Urinary bladder (tissue), 4 donors: ENCODE data around the gene AHNAK. TPM values are rescaled to one million over a fixed set of nuclear protein-coding genes. Genes with fewer than 3 reads are reported as not detected.
"Not testable (repeated sequence)": the region's sequence is repeated elsewhere in the genome, so short reads cannot be mapped to it uniquely, and the experiment has no call there.

Source experiments
- DNase-seq: peaks from one replicate; pipeline ENCODE4 v3.0.0-alpha.2; 2015; ENCODE audit errors: extremely low spot score
- H3K27ac ChIP-seq: one replicate; pipeline ENCODE4 v1.5.1; 2013; ENCODE audit warnings: low read depth, mild to moderate bottlenecking, moderate library complexity
- H3K36me3 ChIP-seq: one replicate; pipeline ENCODE4 v1.6.1; 2013; ENCODE audit warnings: mild to moderate bottlenecking, moderate library complexity; ENCODE audit not compliant: insufficient read depth
- H3K4me1 ChIP-seq: one replicate; pipeline ENCODE4 v1.6.1; 2013; ENCODE audit warnings: mild to moderate bottlenecking, moderate library complexity; ENCODE audit not compliant: insufficient read depth
- H3K4me3 ChIP-seq: one replicate; pipeline ENCODE4 v1.5.1; 2013; ENCODE audit warnings: low read depth, low read length
- WGBS: extraction: QIAGEN DNeasy Blood & Tissue Kit; methylation state at CpG from one replicate; pipeline ENCODE4 v1.1.7; 2013; 5-methylcytosine and 5-hydroxymethylcytosine counted together
- polyA plus RNA-seq: library from polyadenylated mRNA; stranded (reverse); fragments of 200-250 nt; gene quantifications from one replicate; pipeline ENCODE4 v1.2.3, GENCODE V29; 2013
- total RNA-seq: library from RNA; depleted of rRNA; stranded (reverse); fragments of >200 nt; gene quantifications from one replicate; pipeline ENCODE4 v1.2.3, GENCODE V29; 2014
- donor health status: healthy with polysubstance abuse.
- donor health status: healthy.

The AHNAK gene
- total and polyA plus RNA-seq, 2 donors = 200 to 554 TPM

DNA sequence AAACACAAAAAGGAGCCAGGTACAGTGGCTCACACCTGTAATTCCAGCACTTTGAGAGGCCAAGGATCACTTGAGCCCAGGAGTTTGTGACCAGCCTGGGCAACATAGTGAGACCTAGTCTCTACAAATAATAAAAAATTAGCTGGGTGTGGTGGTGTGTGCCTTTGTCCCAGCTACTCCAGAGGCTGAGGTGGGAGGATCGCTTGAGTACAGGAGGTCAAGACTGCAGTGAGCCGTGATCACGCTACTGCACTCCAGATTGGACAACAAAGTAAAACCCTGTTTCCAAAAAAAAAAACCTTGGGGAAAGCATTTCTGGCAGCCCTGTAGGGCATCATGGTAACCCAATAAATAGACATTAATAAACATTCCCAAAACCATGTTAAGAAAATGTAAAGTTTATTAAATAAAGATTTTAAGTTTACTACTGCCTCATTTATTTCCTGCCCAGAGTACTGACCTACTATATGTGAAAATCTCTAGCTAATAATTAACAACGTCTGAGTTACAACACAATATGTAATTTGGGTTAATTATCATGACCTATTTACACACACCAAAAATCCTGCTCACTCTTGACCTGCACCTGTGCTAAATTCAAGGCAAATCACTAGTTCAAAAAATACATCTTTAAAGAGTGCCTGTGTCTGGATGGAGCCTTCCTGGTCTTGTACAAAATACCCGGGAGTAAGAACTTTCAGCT lies 18.6 kb upstream of the AHNAK start:
- H3K36me3 ChIP-seq = peaks cover 9% of the 10 kb centered on the region
- no peak overlapping the region for H3K4me3 ChIP-seq
- no peak for DNase-seq
- no peaks in the 10 kb centered on the region for H3K4me1 ChIP-seq
- WGBS = 69% methylated on average over 5 of the region's 5 CpGs
- H3K27ac ChIP-seq = no peak overlapping the region

DNA sequence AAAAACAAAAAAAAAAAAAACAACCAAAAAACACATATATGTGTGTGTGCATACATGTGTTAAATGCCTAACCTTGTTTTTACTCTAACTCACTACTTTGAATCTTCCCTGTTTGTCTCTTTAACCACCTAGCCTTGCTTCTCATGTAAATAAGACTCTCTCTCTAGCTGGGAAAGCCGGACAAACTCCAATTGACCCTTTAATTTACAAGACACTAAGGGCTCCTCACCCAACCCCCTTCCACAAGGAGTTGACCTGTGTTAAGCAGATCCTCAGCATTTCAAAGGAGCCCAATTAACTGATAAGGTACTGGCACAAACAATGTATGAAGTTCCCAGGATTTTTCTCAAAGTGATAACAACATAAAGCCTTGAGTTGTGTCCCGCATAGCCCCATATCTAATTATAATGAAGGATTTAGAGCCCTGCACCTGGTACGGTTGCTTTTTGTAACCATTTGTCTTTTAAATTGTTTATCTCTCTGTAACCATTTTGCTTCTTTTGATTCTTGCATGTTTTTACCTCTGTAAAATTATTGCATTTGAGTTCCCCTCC lies 15.1 kb upstream of the AHNAK start:
- H3K4me1 ChIP-seq, DNase-seq, H3K27ac ChIP-seq, H3K4me3 ChIP-seq, H3K36me3 ChIP-seq: not testable (repeated sequence)
- WGBS = 61% methylated on average over 3 of the region's 3 CpGs

DNA sequence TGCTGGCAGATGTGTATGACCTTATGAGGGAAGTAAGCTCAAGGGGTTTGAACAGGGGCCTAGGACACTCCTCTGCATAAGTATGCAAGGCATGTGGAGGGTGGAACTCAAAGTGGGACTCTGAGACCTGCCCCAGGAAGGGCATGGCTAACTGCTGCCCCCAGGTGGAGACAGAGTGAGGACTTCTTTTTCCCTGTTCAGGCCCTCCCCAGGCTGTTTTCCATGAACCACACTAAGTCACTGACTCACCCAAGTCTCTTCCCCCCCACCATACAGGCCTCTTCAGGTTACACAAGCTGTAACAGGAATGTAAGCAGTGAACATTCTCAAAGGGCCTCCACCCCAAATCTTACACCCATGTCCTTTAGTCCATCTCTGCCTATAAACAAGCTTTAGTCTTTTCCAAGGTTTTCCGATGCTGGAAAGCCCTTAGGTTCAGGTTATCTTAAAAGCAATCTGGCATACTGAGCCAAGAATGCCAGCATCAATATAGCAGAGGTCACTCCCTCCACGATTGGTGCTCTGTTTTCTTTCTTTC lies 14.0 kb upstream of the AHNAK start:
- H3K4me3 ChIP-seq = no peak overlapping the region
- H3K36me3 ChIP-seq = no peaks in the 10 kb centered on the region
- H3K27ac ChIP-seq = peak overlapping the region; percentile 81
- H3K4me1 ChIP-seq = no peaks in the 10 kb centered on the region
- no peak for DNase-seq
- 13% methylated on average over 2 of the region's 2 CpGs for WGBS

DNA sequence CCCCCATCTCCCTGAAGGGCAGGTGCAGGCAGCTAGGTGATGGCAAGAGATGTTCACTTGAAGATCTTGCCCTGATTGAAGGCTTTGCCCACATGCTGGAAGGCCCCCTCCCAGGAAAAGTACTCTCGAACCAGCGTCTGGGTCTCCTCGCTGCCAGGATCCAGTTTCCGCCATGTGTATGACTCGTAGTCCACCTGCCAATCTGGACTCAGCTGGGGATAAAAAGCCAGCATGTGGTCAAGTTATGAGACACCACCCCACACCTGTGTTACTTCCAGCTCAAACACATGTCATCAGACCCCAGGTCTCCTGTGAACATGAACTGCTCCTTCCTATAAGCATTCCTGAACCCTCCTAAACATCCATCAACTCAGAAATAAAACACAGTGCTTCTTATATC lies 13.0 kb upstream of the AHNAK start:
- H3K36me3 ChIP-seq, DNase-seq, H3K27ac ChIP-seq, H3K4me3 ChIP-seq, H3K4me1 ChIP-seq: not testable (repeated sequence)
- WGBS = 80% methylated on average over 5 of the region's 5 CpGs

DNA sequence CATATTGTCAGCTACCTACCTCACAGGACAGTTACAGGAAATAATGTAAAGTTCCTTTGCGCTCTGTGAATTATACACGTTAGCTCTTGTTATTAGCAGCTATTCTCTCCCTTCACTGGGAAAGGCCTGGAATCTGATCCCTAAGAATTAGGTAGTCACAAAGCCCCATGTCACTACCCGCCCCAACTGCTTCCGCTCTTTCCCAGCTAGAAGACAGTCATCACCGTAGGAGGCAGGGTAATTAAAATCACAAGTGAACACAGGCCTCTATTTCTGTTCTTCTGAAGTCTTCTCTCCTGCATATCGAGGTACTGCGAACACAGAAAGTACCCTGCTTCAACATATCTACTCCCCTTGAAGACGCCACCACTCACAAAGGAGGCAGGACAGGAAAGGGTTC lies 12.6 kb upstream of the AHNAK start:
- WGBS = 82% methylated on average over 8 of the region's 8 CpGs
- H3K27ac ChIP-seq = no peak overlapping the region
- no peaks in the 10 kb centered on the region for H3K4me1 ChIP-seq
- H3K4me3 ChIP-seq = no peak overlapping the region
- no peak for DNase-seq
- no peaks in the 10 kb centered on the region for H3K36me3 ChIP-seq

DNA sequence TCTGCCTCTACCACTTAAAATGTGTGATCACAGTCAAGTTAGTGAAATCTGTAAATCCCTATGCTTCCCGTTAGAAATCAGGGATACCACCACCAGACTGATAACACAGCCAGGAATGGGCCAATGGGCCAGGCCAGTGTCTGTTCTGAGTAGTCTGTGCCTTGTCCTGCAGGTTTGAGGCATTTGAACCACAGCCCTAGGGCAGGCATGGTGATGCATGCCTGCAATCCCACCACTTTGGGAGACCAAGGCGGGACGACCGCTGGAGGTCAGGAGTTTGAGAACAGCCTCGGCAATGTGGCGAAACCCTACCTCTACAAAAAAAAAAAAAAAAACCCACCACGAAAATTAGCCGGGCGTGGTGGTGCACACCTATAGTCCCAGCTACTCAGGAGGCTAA lies 12.1 kb upstream of the AHNAK start:
- H3K36me3 ChIP-seq = no peaks in the 10 kb centered on the region
- H3K4me1 ChIP-seq = no peaks in the 10 kb centered on the region
- 87% methylated on average over 9 of the region's 9 CpGs for WGBS

DNA sequence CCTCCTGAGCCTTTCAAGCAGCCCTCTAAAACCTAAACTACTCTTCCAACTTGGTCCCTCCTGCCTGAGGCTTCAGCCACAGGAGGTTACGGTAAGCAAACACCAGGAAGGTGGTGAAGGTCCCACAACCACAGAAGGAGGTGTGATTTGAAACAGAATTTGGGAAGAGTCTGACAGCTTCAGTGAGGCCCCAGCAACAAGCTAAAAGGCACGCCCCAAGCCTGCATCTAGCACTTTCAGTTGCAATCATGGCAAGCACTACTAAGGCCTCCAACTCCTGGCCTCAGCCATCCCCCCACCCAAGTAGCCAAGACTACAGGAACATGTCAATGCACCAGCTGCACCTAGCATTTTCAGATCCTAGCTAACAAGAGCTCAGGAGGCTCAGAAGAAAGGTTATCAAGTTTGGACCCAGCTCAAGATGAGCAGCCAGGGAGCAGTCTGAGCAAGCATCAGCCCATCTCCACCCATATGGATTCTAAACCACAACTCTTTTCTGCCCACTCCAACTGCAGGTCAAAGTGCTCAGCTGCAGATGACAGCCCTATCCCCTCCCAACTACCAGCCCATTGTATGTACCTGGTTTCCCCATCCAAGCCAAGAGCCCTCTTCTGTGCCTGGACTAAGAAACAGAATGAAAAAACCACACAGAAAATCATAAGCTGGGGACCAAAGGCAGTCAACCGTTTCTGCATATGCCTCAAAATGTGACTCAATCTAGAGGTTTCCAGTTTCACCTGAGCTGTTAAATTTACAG lies 10.4 kb upstream of the AHNAK start:
- Histone ChIP-seq H3K4me3 (no peak overlapping the region), H3K36me3 (no peaks in the 10 kb centered on the region), H3K4me1 (no peaks in the 10 kb centered on the region), H3K27ac (peak overlapping the region; percentile 68)
- WGBS = 39% methylated on average over 3 of the region's 3 CpGs
- no peak for DNase-seq

More for the DNA sequence above, 12.1 kb upstream of the AHNAK start:
- H3K4me3 ChIP-seq = no peak overlapping the region
- no peak overlapping the region for H3K27ac ChIP-seq
- DNase-seq = no peak

DNA sequence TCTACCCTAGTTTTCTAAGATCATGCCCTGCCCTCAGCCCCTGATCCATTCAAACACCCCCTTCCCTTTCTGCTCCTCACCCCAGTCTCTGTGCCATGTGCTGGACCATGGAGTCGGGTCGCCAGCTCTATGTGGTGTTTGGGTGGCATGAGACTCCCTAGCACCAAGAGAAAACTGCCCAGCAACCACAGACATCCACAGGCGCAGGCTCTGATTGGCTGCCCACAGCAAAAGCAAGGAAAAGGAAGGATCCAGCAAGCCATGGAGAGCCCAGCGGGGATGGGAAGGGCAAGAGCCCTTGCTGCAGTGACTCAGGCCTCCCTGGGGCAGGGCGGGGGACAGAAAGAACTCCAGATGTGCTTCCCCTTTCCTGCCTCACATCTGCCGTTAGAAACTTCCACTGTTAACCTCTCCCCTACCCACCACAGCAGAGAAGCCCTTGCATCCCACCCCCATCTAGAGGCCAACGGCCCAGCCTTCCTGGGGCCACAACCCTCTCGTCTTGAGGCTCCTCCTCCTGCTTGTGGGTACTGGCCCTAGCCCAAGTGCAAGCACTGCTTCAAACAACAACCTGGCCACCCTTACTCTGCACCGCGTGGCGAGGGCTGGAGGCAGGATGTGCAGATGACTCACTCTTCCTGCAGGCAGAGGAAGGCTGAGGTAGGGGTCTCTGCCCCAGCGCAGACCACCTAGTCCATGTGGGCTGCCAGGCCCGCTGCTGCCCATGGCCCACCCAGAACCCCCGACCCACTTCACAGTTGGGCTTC lies 9.7 kb upstream of the AHNAK start:
- no peak overlapping the region for H3K4me3 ChIP-seq
- no peaks in the 10 kb centered on the region for H3K36me3 ChIP-seq
- H3K4me1 ChIP-seq = no peaks in the 10 kb centered on the region
- 8% methylated on average over 14 of the region's 14 CpGs for WGBS
- DNase-seq = no peak
- H3K27ac ChIP-seq = peak overlapping the region; percentile 68

DNA sequence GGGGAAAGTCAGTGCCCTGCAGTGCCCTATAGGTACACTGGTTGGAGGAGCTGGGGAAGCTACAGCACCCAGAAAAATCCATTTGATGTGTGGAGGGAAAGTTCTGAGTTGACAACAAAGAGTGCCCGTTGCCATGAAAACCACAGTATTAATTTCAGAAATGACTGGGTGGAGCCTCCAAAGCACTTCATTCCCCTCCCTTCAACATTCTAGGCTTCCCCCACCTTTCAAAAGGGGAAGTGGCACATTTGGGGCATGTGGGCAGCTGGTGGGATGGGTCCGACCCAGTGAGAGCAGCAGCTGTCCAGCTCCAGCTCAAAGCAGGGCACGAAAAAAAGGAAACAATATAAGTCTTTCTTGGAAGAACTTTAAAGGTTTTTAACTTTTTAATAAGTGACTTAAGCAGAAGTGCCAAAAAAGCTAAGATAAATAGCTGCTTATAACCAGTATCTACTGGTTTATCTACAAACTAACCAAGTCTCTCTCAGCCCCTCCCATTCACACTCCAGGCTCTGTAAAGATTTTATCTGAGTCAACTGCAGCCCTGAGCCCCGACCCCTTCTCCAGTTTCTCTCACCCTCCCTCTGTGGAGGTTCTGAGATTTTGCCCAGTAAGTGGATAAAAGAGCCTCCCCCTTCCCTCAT lies 9.0 kb upstream of the AHNAK start:
- 18% methylated on average over 4 of the region's 4 CpGs for WGBS
- no peaks in the 10 kb centered on the region for H3K4me1 ChIP-seq
- no peak overlapping the region for H3K4me3 ChIP-seq

DNA sequence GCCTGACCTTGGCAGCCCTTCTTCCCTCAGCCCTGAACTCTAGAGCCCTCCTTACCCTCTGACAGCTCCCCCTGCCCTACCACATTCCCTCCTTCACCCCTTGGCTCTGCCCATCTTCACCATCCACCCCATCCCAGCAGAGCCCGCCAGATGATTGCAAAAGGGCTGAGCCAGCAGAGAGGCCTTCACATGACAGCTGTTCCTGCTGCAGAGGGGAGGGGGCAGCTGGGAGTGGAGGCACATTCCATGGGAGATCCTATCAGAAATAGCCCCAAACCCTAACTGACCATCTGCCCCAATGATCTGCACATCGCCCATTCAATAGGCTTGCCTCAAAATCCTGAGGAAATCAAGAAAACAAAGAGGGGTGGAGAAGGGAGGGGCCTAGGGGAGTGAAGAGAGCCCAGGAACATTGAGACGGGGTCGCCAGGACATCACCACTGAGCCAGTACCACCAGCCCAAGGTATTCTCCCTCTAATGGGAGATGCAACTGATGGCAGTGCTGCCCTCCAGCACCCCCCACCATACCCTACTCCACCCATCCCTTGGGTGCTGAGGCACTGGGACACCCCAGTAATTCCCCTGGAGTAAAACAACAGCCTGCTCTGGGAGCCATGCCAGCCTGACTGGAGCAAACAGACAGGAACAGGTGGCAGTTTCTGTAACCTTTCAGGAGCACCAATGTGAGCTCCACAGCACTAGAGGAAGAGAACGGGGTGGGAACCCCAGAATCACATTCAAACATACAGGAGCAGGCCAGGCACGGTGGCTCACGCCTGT lies 8.0 kb upstream of the AHNAK start:
- Histone ChIP-seq H3K4me1 (no peaks in the 10 kb centered on the region), H3K4me3 (no peak overlapping the region), H3K27ac (peak overlapping the region; percentile 92), H3K36me3 (no peaks in the 10 kb centered on the region)
- no peak for DNase-seq
- WGBS = 73% methylated on average over 7 of the region's 7 CpGs

More for the DNA sequence above, 9.0 kb upstream of the AHNAK start:
- Histone ChIP-seq H3K27ac (peak overlapping the region; percentile 68), H3K36me3 (no peaks in the 10 kb centered on the region)
- DNase-seq = no peak

DNA sequence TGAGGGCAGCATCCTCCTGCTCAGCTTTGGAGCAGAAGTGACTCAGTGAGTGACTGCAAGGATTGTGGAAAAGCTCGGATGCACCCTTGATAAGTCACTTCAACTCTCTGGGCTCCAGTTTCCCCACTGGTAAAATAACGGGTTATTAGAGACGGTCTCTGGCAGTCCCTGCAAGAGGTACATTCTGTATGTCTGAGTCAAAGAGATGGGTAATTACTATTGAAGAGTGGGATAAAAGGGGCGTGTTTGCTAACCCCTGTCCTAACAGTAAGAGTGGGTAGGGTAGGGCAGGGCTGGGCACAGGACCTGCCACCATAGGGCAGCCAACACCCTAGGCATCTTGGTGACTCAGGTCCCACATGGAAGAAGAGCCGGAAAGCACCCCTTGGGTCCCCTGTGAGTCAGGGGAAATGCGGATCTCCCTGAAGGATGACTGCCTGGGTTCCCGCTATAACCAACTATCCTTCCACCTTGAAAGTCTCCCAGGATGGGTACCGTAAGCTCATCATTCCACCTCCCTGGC lies 7.3 kb upstream of the AHNAK start:
- no peak for DNase-seq
- Histone ChIP-seq H3K4me3 (no peak overlapping the region), H3K27ac (peak overlapping the region; percentile 92), H3K36me3 (no peaks in the 10 kb centered on the region), H3K4me1 (no peaks in the 10 kb centered on the region)
- 64% methylated on average over 8 of the region's 8 CpGs for WGBS

DNA sequence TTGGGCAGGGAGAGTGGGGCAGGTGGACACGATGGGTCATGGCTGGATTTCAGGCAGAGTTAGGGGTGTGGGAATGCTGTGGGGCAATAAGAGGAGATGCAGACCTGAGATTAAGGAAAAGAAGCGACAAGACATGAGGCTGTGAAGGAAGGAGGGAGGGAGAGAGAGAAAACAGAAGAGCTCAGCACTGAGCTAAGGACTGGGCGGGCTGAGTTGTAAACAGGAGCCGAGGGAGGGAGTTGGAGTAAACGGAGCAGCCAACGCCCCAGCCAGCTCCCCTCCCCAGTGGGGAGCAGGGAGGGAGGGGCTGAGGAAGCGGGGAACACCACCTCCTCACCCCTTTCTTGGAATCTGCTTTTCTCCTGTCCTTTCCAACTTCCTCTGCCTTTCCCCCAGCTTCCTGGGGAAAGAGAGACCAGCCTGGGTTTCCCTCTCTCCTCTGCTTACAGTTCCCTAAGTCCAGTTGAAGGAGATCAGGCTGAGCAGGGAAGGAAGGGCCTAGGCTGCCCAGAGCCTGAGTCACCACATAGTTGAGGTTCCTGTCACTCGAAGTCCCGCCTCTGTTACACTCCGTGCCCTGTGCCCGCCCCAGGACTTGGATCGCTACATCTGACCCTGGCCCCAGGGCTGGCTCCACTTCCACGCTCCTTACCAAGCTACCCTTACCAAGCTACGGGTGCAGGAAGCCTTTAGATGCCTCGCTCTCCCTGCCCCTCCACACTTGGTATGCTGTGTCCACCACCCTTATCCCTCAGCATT lies 6.7 kb upstream of the AHNAK start:
- H3K36me3 ChIP-seq = no peaks in the 10 kb centered on the region
- DNase-seq = no peak
- H3K27ac ChIP-seq = peak overlapping the region; percentile 92
- H3K4me1 ChIP-seq = no peaks in the 10 kb centered on the region
- no peak overlapping the region for H3K4me3 ChIP-seq
- 3% methylated on average over 15 of the region's 15 CpGs for WGBS
